MM.1S (cell line): ENCODE results near the gene SCFD2.

Experiments used
- DNase-seq: peaks from one replicate; pipeline ENCODE4 v3.0.0-alpha.2; 2015
- H2AFZ ChIP-seq: fragments of 300-600 bp; sonication (generic); 2 replicates; pipeline ENCODE4 v1.6.0; 2016; ENCODE audit warnings: antibody characterized with exemption, low read length
- H3F3A ChIP-seq: fragments of 300-600 bp; sonication (generic); 2 replicates; pipeline ENCODE4 v1.6.1; 2016; ENCODE audit warnings: mild to moderate bottlenecking, antibody characterized with exemption, low read length, moderate library complexity, mixed read lengths; ENCODE audit not compliant: insufficient read depth
- H3K27ac ChIP-seq: fragments of 300-600 bp; sonication (generic); 2 replicates; pipeline ENCODE4 v1.5.1; 2016; ENCODE audit warnings: mild to moderate bottlenecking, low read length
- H3K27me3 ChIP-seq: fragments of 300-600 bp; sonication (generic); replicated peaks from 2 replicates; pipeline ENCODE4 v1.6.0; 2016; ENCODE audit warnings: low read length; ENCODE audit not compliant: insufficient read depth
- H3K36me3 ChIP-seq: fragments of 300-600 bp; sonication (generic); replicated peaks from 2 replicates; pipeline ENCODE4 v1.6.1; 2016; ENCODE audit warnings: mild to moderate bottlenecking, low read length, mixed read lengths; ENCODE audit not compliant: insufficient read depth
- H3K4me1 ChIP-seq: fragments of 300-600 bp; sonication (generic); 2 replicates; pipeline ENCODE4 v1.6.1; 2016; ENCODE audit warnings: low read length, mixed read lengths
- H3K4me2 ChIP-seq: fragments of 300-600 bp; sonication (generic); 2 replicates; pipeline ENCODE4 v1.6.0; 2016; ENCODE audit warnings: low read depth, low read length
- H3K4me3 ChIP-seq: fragments of 300-600 bp; sonication (generic); 2 replicates; pipeline ENCODE4 v1.5.1; 2016; ENCODE audit warnings: low read length, mixed read lengths
- H3K79me2 ChIP-seq: fragments of 300-600 bp; sonication (generic); 2 replicates; pipeline ENCODE4 v1.6.1; 2016; ENCODE audit warnings: mixed run types, low read length, mixed read lengths
- H3K9ac ChIP-seq: fragments of 300-600 bp; sonication (generic); 2 replicates; pipeline ENCODE4 v1.6.1; 2016; ENCODE audit warnings: low read length, mixed read lengths
- H3K9me2 ChIP-seq: fragments of 300-600 bp; sonication (generic); replicated peaks from 2 replicates; pipeline ENCODE4 v1.6.1; 2016; ENCODE audit warnings: mild to moderate bottlenecking, low read length, mixed read lengths; ENCODE audit not compliant: insufficient read depth
- H3K9me3 ChIP-seq: fragments of 300-600 bp; sonication (generic); replicated peaks from 2 replicates; pipeline ENCODE4 v1.6.1; 2016; ENCODE audit warnings: mild to moderate bottlenecking, low read length, mixed read lengths; ENCODE audit not compliant: insufficient read depth
- H4K20me1 ChIP-seq: fragments of 300-600 bp; sonication (generic); 2 replicates; pipeline ENCODE4 v1.6.1; 2016; ENCODE audit warnings: mild to moderate bottlenecking, low read length, moderate library complexity, mixed read lengths; ENCODE audit not compliant: insufficient read depth
- EZH2 ChIP-seq: fragments of 300-600 bp; sonication (generic); optimal IDR thresholded peaks from 2 replicates; pipeline ENCODE3; 2017; ENCODE audit warnings: low read depth, mild to moderate bottlenecking, antibody characterized with exemption, low read length, mixed read lengths
- EZH2phosphoT487 ChIP-seq: fragments of 300-600 bp; sonication (generic); IDR thresholded peaks from 2 replicates; pipeline ENCODE4 v1.6.1; 2018; ENCODE audit warnings: antibody characterized with exemption, low read length
- TF ChIP-seq, protein P1 (sequence below): fragments of 300-600 bp; sonication (generic); IDR thresholded peaks from 2 replicates; pipeline ENCODE4 v1.5.1; 2016; ENCODE audit warnings: antibody characterized with exemption, low read length, mixed read lengths

Gene SCFD2

DNA sequence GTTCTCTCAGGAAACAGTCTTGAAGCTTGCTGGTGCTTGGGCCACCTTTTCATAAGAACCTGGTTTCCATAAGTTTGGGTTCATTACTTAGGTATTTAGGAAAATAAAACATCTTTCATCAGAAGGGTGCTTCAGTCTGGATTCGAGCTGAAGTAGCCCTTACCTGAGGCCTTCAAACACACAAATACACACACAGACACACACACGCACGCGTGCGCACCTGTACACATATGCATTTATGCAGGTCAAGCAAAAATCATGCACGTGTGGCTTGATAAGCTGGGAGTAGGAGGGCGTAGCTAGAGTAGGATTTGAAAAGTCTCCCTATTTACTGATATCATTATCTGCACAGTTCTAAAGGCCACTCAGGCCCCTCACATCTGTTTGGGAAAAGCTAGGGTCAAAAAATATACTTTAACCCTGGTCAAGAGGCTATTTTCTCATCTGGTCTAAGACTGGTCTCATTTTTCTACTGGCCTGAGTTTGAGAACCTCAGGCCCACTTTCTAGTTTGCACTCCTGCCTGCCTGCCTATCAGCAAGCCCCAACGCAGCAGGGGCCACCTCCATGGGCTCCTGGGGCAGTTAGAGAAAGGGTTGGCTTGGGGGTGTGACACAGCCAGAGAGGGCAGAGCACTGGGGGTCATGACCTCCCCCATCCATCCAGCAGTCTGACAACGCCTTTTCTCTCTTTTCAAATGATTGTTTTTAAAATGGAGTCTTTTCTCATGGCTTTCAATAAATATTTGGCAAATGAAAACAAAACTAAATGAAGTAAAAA lies 439.5 kb downstream of the SCFD2 start:
- H3K9me2 ChIP-seq, result no peaks in the 10 kb centered on the region

DNA sequence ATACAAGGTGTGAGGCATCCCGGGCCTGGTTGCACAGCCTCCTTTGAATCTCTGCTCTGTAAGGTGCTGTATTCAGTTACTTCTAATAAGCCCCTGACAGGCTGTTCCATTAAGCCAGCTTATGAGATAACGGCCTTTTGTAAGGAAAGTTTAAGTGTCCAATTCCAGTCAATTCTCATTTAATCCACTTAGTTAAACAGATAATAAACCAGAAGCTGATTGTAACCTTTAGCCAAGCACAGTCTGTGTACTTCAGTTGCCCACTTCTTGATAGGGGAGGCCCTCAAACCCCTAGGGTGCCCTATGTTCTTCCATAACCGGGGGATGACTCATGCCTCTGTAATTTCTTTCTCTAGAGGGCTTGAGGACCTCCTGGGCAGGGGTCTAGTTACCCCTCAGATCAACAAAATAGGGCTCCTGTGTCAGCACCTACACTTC lies 440.3 kb downstream of the SCFD2 start:
- H3K27ac ChIP-seq, result no peak overlapping the region
- TF ChIP-seq EZH2, result no peak
- TF ChIP-seq, protein P1, sequence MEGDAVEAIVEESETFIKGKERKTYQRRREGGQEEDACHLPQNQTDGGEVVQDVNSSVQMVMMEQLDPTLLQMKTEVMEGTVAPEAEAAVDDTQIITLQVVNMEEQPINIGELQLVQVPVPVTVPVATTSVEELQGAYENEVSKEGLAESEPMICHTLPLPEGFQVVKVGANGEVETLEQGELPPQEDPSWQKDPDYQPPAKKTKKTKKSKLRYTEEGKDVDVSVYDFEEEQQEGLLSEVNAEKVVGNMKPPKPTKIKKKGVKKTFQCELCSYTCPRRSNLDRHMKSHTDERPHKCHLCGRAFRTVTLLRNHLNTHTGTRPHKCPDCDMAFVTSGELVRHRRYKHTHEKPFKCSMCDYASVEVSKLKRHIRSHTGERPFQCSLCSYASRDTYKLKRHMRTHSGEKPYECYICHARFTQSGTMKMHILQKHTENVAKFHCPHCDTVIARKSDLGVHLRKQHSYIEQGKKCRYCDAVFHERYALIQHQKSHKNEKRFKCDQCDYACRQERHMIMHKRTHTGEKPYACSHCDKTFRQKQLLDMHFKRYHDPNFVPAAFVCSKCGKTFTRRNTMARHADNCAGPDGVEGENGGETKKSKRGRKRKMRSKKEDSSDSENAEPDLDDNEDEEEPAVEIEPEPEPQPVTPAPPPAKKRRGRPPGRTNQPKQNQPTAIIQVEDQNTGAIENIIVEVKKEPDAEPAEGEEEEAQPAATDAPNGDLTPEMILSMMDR, result no peak
- no peak for TF ChIP-seq EZH2phosphoT487
- no peaks in the 10 kb centered on the region for H3K36me3 ChIP-seq
- H3K79me2 ChIP-seq, result no peaks in the 10 kb centered on the region
- DNase-seq, result no peak
- no peak overlapping the region for H2AFZ ChIP-seq
- no peaks in the 10 kb centered on the region for H3F3A ChIP-seq
- no peaks in the 10 kb centered on the region for H4K20me1 ChIP-seq
- H3K9me3 ChIP-seq, result no peaks in the 10 kb centered on the region
- no peak overlapping the region for H3K4me2 ChIP-seq
- H3K4me3 ChIP-seq, result no peak overlapping the region
- H3K27me3 ChIP-seq, result no peaks in the 10 kb centered on the region
- H3K9ac ChIP-seq, result no peak overlapping the region
- H3K4me1 ChIP-seq, result no peaks in the 10 kb centered on the region
- H3K9me2 ChIP-seq, result no peaks in the 10 kb centered on the region

More for the DNA sequence above, 439.5 kb downstream of the SCFD2 start:
- Histone ChIP-seq H3K4me3 (no peak overlapping the region), H2AFZ (no peak overlapping the region), H3K9ac (no peak overlapping the region), H3K9me3 (no peaks in the 10 kb centered on the region), H3K4me2 (no peak overlapping the region), H3K79me2 (no peaks in the 10 kb centered on the region), H3F3A (no peaks in the 10 kb centered on the region), H3K36me3 (no peaks in the 10 kb centered on the region), H4K20me1 (no peaks in the 10 kb centered on the region), H3K27me3 (no peaks in the 10 kb centered on the region), H3K27ac (no peak overlapping the region), H3K4me1 (no peaks in the 10 kb centered on the region)
- TF ChIP-seq EZH2phosphoT487 (no peak), EZH2 (no peak)
- TF ChIP-seq, protein P1, result no peak
- DNase-seq, result no peak

DNA sequence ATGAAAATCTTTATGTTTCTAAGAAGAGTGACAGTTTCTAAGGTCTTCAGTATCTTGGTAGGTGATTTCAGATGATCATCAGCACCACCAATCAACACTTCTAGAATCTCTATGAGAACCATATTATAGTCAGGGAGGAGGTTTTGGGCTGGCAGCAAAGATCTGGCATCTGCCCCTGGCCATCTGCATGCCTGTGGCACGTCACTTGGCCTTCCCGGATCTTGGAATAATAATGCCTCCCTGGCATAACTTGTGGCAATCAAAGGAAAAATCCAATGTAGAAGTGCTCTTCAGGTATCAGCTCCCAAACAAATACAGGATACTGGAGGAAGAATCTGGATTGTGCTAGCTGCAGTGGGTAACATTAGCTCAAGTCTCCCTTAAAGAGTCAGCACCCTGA lies 446.4 kb downstream of the SCFD2 start:
- Histone ChIP-seq H2AFZ (no peak overlapping the region), H3K27me3 (no peaks in the 10 kb centered on the region), H3K9ac (no peak overlapping the region), H3K9me2 (no peaks in the 10 kb centered on the region), H3K4me2 (no peak overlapping the region), H3K27ac (no peak overlapping the region), H3K36me3 (no peaks in the 10 kb centered on the region), H3K4me3 (no peak overlapping the region), H4K20me1 (no peaks in the 10 kb centered on the region), H3K79me2 (no peaks in the 10 kb centered on the region), H3K4me1 (no peaks in the 10 kb centered on the region), H3F3A (no peaks in the 10 kb centered on the region), H3K9me3 (no peaks in the 10 kb centered on the region)
- TF ChIP-seq, protein P1, result no peak
- TF ChIP-seq EZH2 (no peak), EZH2phosphoT487 (no peak)
- DNase-seq, result no peak
